Prostate gland (tissue), 2 donors: ENCODE measurements around the gene ACSS3. TPM values are rescaled to one million over a fixed set of nuclear protein-coding genes. Genes with fewer than 3 reads are reported as not detected.

Experiments used
- DNase-seq: peaks from one replicate; pipeline ENCODE4 v3.0.0-alpha.2; 2019; ENCODE audit warnings: low spot score
- H3K27ac ChIP-seq, 2 donors: fragments of 200-600 bp; sonication (generic); 2 replicates each; pipeline ENCODE4 v1.5.1; 2017 to 2019
- H3K27me3 ChIP-seq: fragments of 200-600 bp; sonication (generic); replicated peaks from 2 replicates; pipeline ENCODE4 v1.5.1; 2019; ENCODE audit not compliant: insufficient read depth
- H3K36me3 ChIP-seq, 2 donors: fragments of 200-600 bp; sonication (generic); 1 replicate in 1 of 2; 2 replicates in 1 of 2; pipeline versions ENCODE4 v1.5.1 to v1.8.1; 2017 to 2019
- H3K4me1 ChIP-seq: fragments of 200-600 bp; sonication (generic); replicated peaks from 2 replicates; pipeline ENCODE4 v1.5.1; 2019
- H3K4me3 ChIP-seq, 2 donors: fragments of 200-600 bp; sonication (generic); 2 replicates each; pipeline ENCODE4 v1.5.1; 2017 to 2019
- H3K9me3 ChIP-seq: fragments of 200-600 bp; sonication (generic); 2 replicates; pipeline ENCODE4 v1.5.1; 2017
- POLR2A ChIP-seq: fragments of 450-650 bp; IDR thresholded peaks from one replicate; pipeline ENCODE4 v1.6.1; 2016; ENCODE audit warnings: antibody characterized with exemption, mild to moderate bottlenecking
- POLR2AphosphoS5 ChIP-seq: sonication (generic); formaldehyde crosslinking; IDR thresholded peaks from one replicate; pipeline ENCODE4 v1.6.1; 2017; ENCODE audit warnings: antibody characterized with exemption
- WGBS: methylation state at CpG from one replicate; pipeline ENCODE4 v1.1.5; 2018; 5-methylcytosine and 5-hydroxymethylcytosine counted together
- intact Hi-C: fragments of 100-400 bp; cut with DNase I; formaldehyde crosslinking; loops from one replicate; pipeline ENCODE4 v1.14.2; 2022
- total RNA-seq, 2 donors: library from RNA; depleted of rRNA; stranded (reverse); fragments of >200 nt; gene quantifications; one replicate each; pipeline ENCODE4 v1.1.0, GENCODE V29; 2016
- TF ChIP-seq, protein P1 (sequence below), 4 experiments: fragments of 200-600 bp in 2 of 4; fragments of 450-650 bp in 2 of 4; sonication (generic) in 2 of 4; IDR thresholded peaks; 1 replicate in 3 of 4; 2 replicates in 1 of 4; pipeline ENCODE4 v1.5.1; 2016 to 2019; ENCODE audit warnings: antibody characterized with exemption in 4 of 4, mild to moderate bottlenecking in 2 of 4, moderate library complexity in 2 of 4

Gene ACSS3
- total RNA-seq, 2 donors from 2014 or later, result 11.8 to 24.3 TPM

DNA sequence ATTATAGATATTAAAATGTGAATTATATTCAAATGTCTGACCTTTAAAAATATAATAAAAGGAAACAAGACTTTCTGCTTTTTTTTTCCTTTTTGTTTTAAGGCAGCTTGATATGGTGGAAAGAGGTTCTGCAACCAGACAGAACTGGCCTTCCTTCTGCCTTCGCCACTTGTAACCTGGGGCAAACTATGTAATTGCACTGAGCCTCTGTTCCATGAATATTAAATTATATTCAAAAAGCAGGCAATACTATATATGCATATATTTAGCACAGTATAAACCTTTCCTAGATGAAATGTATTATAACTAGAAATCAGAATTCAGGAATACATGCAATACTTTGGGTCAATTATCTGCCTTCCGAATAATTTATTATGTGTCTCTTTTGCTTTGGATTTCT, 59.9 kb downstream of the ACSS3 start:
- intact Hi-C loops, result no loop called here
- TF ChIP-seq POLR2A (no peak), POLR2AphosphoS5 (no peak)
- TF ChIP-seq, protein P1, sequence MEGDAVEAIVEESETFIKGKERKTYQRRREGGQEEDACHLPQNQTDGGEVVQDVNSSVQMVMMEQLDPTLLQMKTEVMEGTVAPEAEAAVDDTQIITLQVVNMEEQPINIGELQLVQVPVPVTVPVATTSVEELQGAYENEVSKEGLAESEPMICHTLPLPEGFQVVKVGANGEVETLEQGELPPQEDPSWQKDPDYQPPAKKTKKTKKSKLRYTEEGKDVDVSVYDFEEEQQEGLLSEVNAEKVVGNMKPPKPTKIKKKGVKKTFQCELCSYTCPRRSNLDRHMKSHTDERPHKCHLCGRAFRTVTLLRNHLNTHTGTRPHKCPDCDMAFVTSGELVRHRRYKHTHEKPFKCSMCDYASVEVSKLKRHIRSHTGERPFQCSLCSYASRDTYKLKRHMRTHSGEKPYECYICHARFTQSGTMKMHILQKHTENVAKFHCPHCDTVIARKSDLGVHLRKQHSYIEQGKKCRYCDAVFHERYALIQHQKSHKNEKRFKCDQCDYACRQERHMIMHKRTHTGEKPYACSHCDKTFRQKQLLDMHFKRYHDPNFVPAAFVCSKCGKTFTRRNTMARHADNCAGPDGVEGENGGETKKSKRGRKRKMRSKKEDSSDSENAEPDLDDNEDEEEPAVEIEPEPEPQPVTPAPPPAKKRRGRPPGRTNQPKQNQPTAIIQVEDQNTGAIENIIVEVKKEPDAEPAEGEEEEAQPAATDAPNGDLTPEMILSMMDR (IDR thresholded peaks at IDR 0.05), result no peak

DNA sequence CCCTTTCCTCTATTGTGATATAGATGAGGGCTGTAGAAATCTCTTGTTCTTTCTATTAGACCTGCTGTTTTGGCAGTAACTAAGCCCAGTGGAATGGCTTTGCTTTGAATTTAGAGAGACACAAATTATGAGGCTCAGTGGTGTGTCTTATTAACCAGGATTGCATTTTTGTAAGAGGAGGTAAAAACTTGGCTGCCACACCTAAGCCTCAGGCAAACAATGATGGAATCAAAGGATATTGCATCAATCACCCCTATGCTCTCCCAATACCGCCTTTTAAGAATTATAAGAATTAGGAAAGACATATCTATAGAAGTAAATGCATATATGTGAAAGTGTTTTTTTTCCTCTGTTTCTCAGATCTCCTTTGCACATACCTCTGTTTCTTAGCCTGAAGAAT, 63.3 kb downstream of the ACSS3 start:
- TF ChIP-seq POLR2AphosphoS5 (no peak), POLR2A (no peak)
- TF ChIP-seq, protein P1 (IDR thresholded peaks at IDR 0.05), result no peak
- 73% methylated on average over 1 of the region's 1 CpG for WGBS

More for the DNA sequence above, 59.9 kb downstream of the ACSS3 start:
- H3K9me3 ChIP-seq, result no peaks in the 10 kb centered on the region
- H3K4me1 ChIP-seq, result no peaks in the 10 kb centered on the region
- no peak overlapping the region for H3K27ac ChIP-seq
- WGBS, result 74% methylated on average over 2 of the region's 2 CpGs
- H3K36me3 ChIP-seq, result no peaks in the 10 kb centered on the region
- no peak for DNase-seq
- no peaks in the 10 kb centered on the region for H3K27me3 ChIP-seq
- no peak overlapping the region for H3K4me3 ChIP-seq

DNA sequence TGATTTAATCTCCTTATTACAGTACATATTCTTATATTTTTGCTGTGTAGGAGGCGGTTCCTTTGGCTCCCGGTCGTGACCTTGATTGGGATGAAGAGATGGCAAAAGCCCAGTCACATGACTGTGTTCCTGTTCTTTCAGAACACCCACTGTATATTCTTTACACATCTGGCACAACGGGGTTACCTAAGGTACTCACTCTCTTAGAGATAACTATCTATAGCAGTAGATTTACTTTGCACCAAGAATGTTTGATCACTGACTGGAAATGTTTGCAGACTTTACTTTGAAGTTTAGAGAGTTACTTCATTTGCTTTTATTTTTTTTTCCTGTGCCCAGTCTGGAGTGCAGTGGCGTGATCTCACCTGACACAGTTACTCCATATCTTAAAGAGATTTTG, 65.2 kb downstream of the ACSS3 start:
- 26% methylated on average over 5 of the region's 5 CpGs for WGBS
- intact Hi-C loops, result no loop called here
- Histone ChIP-seq H3K9me3 (no peaks in the 10 kb centered on the region), H3K4me1 (no peaks in the 10 kb centered on the region), H3K27me3 (no peaks in the 10 kb centered on the region), H3K27ac (no peak overlapping the region), H3K4me3 (no peak overlapping the region), H3K36me3 (no peaks in the 10 kb centered on the region)
- DNase-seq, result peak; percentile 40
- TF ChIP-seq POLR2AphosphoS5, result peak; percentile 67
- TF ChIP-seq, protein P1 (IDR thresholded peaks at IDR 0.05), result no peak

More for the DNA sequence above, 63.3 kb downstream of the ACSS3 start:
- Histone ChIP-seq H3K9me3 (no peaks in the 10 kb centered on the region), H3K4me3 (no peak overlapping the region), H3K36me3 (no peaks in the 10 kb centered on the region), H3K27me3 (no peaks in the 10 kb centered on the region), H3K4me1 (no peaks in the 10 kb centered on the region), H3K27ac (no peak overlapping the region)
- no peak for DNase-seq
- intact Hi-C loops, result no loop called here

DNA sequence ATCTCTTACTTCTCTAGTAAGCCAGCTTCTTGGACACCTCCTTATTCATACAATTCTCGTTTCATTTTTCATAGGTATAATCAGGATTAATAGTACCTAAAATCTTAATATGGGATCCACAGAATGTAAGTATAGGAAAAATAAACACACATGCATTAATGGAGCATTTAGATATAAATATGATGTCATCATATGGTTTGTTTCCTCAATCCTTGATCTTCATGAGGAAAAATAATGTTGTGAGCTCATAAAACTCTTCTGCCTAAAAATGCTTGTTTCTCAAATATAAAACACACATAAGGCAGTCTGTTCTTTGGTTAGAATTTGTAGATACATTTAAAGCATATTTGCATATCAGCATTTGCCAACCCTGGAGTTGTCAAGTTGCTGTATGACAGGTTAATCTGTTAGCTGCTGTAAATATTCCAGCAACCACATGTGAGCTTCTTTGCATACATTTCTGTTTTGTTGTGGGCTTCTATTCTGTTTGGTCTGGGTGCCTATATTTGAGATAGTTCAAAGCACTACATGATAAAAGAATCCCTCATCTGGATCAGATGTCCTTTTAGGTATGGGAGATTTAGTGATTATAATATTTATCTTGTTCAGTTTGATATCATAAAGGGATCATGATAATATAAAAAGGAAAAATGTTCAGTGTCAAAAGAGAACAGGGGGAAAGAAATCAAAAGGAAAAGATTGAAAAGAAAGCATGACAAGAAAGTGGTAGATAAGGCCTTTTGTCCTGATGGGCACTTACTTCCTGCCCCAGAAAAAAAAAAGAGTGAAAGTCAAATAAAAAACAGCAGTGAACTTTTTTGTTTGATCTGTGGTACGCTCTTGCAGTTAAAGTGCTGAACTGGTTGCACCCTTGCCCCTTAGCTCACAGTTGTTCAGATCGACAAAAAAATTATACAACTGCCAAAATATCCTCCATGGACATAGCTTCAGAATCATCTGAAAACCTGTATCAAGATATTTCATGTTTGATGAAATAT, 68.6 kb downstream of the ACSS3 start:
- TF ChIP-seq POLR2AphosphoS5 (peak; percentile 5), POLR2A (no peak)
- H3K36me3 ChIP-seq, result no peaks in the 10 kb centered on the region
- no peaks in the 10 kb centered on the region for H3K4me1 ChIP-seq
- no peak for DNase-seq
- no peak overlapping the region for H3K4me3 ChIP-seq
- 53% methylated on average over 3 of the region's 3 CpGs for WGBS
- no peaks in the 10 kb centered on the region for H3K27me3 ChIP-seq
- no peaks in the 10 kb centered on the region for H3K9me3 ChIP-seq
- intact Hi-C loops, result no loop called here
- H3K27ac ChIP-seq, result peak overlapping the region; percentile 13 to 34

DNA sequence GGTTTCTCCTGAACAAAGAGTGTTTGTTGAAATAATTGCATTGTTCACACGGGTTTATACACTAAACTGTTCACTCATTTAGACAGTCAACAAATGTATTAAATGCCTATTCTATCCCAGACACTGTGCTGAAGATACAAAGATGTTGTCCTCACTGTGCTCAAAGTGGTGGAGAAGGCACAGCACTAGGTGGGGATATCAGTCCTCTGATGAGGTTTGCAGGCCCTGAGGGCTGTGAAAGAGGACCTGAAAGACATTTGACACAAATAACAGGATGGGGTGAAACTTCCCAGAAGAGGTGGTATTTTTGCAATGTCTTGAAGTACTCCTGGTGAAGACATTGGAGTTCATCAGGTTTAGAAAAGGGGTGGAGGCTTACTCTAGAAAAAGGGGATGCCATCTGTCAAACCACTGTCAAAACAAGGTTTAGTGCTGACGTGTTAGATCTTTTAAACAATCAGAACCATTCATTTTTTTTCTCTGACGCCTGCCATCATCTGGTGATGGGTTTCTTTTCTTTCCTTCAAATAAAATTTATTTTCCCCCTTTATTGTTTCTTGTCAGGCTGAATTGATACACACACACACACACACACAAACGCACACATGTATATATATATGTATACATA, 69.5 kb downstream of the ACSS3 start:
- DNase-seq, result no peak
- no peak overlapping the region for H3K4me3 ChIP-seq
- H3K27ac ChIP-seq, result peak overlapping the region in 1 of 2 donors; percentile 34
- H3K36me3 ChIP-seq, result no peaks in the 10 kb centered on the region
- intact Hi-C loops, result no loop called here
- H3K9me3 ChIP-seq, result no peaks in the 10 kb centered on the region
- TF ChIP-seq POLR2A, result no peak
- TF ChIP-seq, protein P1 (IDR thresholded peaks at IDR 0.05), result no peak
- no peak for TF ChIP-seq POLR2AphosphoS5
- no peaks in the 10 kb centered on the region for H3K27me3 ChIP-seq
- WGBS, result 74% methylated on average over 4 of the region's 4 CpGs
- H3K4me1 ChIP-seq, result no peaks in the 10 kb centered on the region
